GM19467 (cell line): Measurements from ENCODE around the gene NT5C1A.

Experiments
- ATAC-seq: cut with Tn5 transposase; IDR thresholded peaks from one replicate; pipeline ENCODE4 v1.9.1; 2021; ENCODE audit warnings: mild to moderate bottlenecking, moderate library complexity; ENCODE audit not compliant: unreplicated experiment

NT5C1A gene

DNA sequence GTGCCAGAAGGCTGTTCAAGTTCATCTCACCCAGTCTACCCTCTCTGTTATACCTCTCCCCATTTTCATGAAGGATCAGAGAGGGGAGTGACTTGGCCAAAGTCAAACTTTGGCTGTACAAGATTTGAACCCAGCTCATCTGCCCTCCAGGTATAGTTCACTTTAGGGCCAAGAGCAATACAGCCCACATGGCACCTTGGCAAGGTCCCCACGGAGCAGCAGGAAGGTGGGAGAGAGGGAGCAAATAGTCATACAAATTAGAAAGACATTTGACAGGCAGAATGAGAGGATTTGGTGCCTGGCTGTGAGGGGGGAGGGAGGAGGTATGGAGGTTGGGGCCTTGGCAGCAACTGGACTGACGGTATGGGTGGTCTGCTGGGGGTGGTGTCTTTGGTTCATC, 18.3 kb upstream of the NT5C1A start:
- ATAC-seq, result no peak

GRCh38 chr1:39689635-39690034, 17.7 kb upstream of the NT5C1A start:
- ATAC-seq, result no peak

DNA sequence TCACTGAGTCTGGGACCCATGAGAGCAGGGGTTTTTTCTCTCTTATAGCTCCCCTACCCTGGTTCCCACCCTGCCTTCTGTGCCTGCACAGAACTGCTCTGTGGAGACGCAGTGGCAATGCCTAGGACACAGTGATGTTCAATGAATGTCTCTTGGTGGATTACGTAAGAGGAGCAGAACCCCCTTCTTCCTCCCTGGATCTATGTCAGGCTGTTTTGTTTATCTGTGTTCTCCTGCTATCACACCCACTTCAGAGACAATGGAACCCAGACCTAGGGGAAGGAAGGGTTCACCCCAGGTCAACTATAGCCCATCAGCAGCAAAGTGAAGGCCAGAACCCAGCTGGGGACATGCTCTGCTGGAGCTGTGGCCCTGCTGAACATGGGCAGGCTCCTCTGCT, 17.3 kb upstream of the NT5C1A start:
- ATAC-seq, result no peak

- no peak for ATAC-seq
Observed at GRCh38 chr1:39688706-39689105, 16.8 kb upstream of the NT5C1A start.

- ATAC-seq, result no peak
Observed at GRCh38 chr1:39687243-39687642, 15.3 kb upstream of the NT5C1A start.

GRCh38 chr1:39685071-39685470, 13.2 kb upstream of the NT5C1A start:
- ATAC-seq, result no peak

GRCh38 chr1:39684313-39684664, 12.4 kb upstream of the NT5C1A start:
- ATAC-seq, result no peak

- no peak for ATAC-seq
Observed at GRCh38 chr1:39683591-39684312, 11.8 kb upstream of the NT5C1A start.

- ATAC-seq, result no peak
Observed at GRCh38 chr1:39681999-39682398, 10.1 kb upstream of the NT5C1A start.

GRCh38 chr1:39681294-39681693, 9.4 kb upstream of the NT5C1A start:
- no peak for ATAC-seq

DNA sequence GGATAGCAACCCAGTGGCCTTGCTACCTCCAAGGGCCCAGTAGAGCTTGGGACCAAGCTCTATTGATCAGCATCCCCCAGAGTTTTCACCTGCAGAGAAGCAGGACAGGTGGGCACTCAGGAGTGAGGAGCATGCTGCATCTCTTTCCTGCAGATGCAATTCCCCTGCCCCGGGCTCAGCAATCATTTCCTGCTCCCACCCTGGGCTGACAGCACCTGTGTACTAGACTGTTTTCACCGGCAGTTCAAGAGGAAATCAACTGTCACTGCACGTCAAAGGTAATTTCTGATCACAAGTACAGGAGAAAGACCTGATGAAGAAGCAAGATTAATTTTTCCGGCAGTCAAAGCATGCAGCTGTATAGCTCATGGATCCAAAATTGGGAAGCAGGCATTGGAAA, 8.8 kb upstream of the NT5C1A start:
- no peak for ATAC-seq

- ATAC-seq, result no peak
Observed at GRCh38 chr1:39679821-39680220, 7.9 kb upstream of the NT5C1A start.

DNA sequence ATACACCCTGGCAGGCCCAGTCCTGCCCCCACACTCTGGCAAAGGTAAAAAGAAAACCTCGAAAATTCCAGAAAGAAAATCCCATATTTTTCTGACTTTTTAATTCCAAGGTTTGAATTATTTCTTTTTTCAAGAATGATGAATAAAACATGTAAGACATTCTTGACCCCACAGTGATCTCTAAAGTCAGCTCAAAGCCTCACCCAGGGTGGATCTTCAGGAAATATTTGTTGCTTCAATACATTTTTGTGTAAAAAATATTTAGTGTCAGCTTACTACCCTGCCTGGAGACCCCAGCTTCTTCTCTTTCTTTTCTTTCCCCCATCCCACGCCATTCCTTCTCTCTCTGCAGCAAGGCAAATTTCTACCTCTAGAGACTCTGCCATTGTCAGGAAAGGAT, 7.0 kb upstream of the NT5C1A start:
- no peak for ATAC-seq

GRCh38 chr1:39677645-39678044, 5.7 kb upstream of the NT5C1A start:
- ATAC-seq, result no peak

DNA sequence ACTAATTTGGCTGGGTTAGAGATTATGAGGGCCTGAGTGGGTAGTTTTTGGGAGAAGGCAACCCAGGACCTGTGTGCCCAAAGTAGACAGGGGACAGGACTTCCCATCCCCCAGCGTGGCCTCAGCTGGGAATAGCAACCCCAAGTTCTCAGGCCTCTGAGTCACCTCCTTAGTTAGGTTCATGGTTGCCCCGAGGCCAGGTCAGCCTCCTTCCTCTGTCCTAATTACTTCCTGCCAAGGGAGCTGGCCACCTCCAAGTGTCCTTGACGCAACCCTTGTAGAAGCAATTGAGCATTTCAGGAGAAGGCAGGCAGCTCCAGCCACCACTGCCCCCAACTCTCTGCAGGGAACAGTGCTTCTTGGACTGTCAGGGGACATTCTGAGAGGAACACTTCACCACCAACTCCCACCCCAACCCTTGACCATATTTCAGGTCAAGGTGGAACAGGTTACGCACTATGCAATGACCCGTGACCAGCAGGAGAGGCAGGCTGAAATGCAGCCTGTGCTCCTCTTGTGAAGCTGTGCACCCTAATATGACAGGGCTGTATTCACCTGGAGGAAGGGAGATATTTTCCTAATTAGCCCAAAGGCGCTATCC, 5.1 kb upstream of the NT5C1A start:
- ATAC-seq, result no peak

- ATAC-seq, result no peak
Observed at GRCh38 chr1:39675220-39675619, 3.3 kb upstream of the NT5C1A start.

GRCh38 chr1:39673215-39673614, 1.3 kb upstream of the NT5C1A start:
- ATAC-seq, result no peak

- no peak for ATAC-seq
Observed at GRCh38 chr1:39672551-39672947, 642 bp upstream of the NT5C1A start.

DNA sequence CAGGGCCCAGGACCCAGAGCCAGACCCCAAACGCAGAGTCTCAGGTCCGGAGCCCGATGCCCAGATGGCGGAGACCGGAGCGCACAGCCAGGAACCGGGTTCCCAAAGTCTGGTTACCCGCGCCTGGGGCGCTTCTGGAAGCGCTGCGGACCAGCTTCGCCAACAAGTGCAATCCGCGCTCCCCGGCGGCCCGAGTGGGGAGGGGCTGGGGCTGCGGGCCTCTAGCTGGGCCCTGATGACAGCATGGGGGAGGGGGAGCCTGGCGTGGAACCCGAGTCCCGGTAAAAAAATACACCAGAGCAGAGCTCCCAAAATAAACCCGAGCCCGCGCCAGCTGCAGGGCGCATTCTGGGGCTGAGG, 494 bp downstream of the NT5C1A start:
- ATAC-seq, result no peak

DNA sequence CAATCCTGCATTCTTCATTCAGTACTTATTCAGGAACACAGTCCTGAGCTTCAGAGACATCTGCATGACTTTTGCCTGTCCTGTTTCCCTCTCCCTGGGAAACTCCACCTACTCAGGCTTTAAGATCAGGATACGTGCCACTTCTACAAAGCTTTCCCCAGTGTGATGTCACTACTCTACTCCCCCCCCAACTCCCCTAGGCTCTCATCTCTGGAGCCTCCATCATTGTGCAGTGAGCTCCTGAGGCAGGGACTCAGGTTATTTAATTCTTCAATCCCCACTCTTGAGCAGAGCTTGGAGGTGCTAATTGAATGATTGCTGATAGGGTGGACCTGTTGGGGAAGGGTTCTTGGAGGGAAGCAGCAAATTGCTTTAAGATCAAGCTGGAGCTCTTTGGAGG, 1.2 kb downstream of the NT5C1A start:
- ATAC-seq, result no peak

DNA sequence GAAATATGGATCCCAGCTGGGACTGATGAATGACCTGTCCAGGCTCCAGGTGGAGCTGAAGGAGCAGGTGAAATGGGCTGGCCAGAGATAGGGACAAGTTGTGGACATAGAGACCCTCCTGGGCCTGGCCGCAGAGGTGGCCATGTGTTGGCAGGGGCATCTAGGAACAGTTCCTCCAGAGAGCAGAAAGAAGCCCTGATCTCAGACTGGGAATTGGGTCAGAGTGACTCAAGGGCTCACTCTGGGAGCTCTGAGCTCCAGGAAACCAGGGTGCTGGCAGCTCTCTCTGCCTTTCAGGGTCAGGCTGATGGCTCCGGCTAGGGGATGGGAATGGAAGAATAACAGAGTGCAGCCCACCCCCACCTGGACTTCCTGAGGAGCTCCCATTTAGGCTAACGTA, 3.0 kb downstream of the NT5C1A start:
- no peak for ATAC-seq

GRCh38 chr1:39668111-39668510, 3.8 kb downstream of the NT5C1A start:
- ATAC-seq, result no peak

GRCh38 chr1:39666772-39667171, 5.1 kb downstream of the NT5C1A start:
- peak; percentile 57 for ATAC-seq
